Placental pericyte (primary cell): ENCODE results near the gene FLNA. TPM values are rescaled to one million over a fixed set of nuclear protein-coding genes. Genes with fewer than 3 reads are reported as not detected.

Experiments used
- small RNA-seq: library from RNA; depleted of rRNA; stranded (forward); fragments of <200 nt; gene quantifications from one replicate; pipeline ENCODE3, GENCODE V24; 2012; ENCODE audit warnings: low replicate concordance
- total RNA-seq: library from RNA; depleted of rRNA; stranded (reverse); fragments of >200 nt; gene quantifications from 2 replicates; pipeline ENCODE4 v1.2.3, GENCODE V29; 2012

Gene FLNA
- 2,184 and 2,759 TPM in 2 replicates for total RNA-seq

GRCh38 chrX:154374313-154375155, at the start of gene FLNA:
TSS of gene FLNA (minus strand) at chrX:154374634. CDS start at chrX:154371245, 3,389 bp downstream.

GRCh38 chrX:154409222-154409871, 34.9 kb upstream of the FLNA start, which contains the start of gene DNASE1L1:
TSS of gene DNASE1L1 (minus strand) at chrX:154409254. CDS start at chrX:154405568, 3,686 bp downstream.

GRCh38 chrX:154397888-154398667, 23.6 kb upstream of the FLNA start, which contains the start of gene RPL10:
TSS of gene RPL10 (plus strand) at chrX:154398377. CDS start at chrX:154398520, 143 bp downstream.

GRCh38 chrX:154378799-154379568, 4.5 kb upstream of the FLNA start, which contains the start of gene EMD:
TSS of gene EMD (plus strand) at chrX:154379295. CDS start at chrX:154379485, 190 bp downstream.

Small RNAs within 50 kb of the gene (small RNA-seq; reads per million reads assigned to genes)
- gene SNORA70: not detected

Other genes starting within 250 kb of the FLNA start
- not detected in 2 replicates for gene OPN1LW, start 230.4 kb downstream of the FLNA start, total RNA-seq
- not detected in 2 replicates for gene OPN1MW, start 192.0 kb downstream of the FLNA start, total RNA-seq
- gene OPN1MW2, start 154.9 kb downstream of the FLNA start, total RNA-seq: not detected in 2 replicates
- gene OPN1MW3, start 117.1 kb downstream of the FLNA start, total RNA-seq: not detected in 2 replicates
- not detected in 2 replicates for gene TEX28, start 79.5 kb downstream of the FLNA start, total RNA-seq
- gene TKTL1, start 78.8 kb downstream of the FLNA start, total RNA-seq: not detected in 2 replicates
- 37.9 and 39.5 TPM in 2 replicates for gene EMD, start 4.7 kb upstream of the FLNA start, total RNA-seq
- 1,465 and 3,108 TPM in 2 replicates for gene RPL10, start 23.7 kb upstream of the FLNA start, total RNA-seq
- 59.4 and 61.3 TPM in 2 replicates for gene DNASE1L1, start 34.6 kb upstream of the FLNA start, total RNA-seq
- 22.8 and 30.0 TPM in 2 replicates for gene TAFAZZIN, start 36.9 kb upstream of the FLNA start, total RNA-seq
- 55.3 and 151 TPM in 2 replicates for gene ATP6AP1, start 54.0 kb upstream of the FLNA start, total RNA-seq
- 167 and 170 TPM in 2 replicates for gene GDI1, start 62.5 kb upstream of the FLNA start, total RNA-seq
- gene FAM50A, start 69.5 kb upstream of the FLNA start, total RNA-seq: 40.2 and 106 TPM in 2 replicates
- gene PLXNA3, start 83.6 kb upstream of the FLNA start, total RNA-seq: 21.2 and 25.8 TPM in 2 replicates
- 15.7 and 20.4 TPM in 2 replicates for gene LAGE3, start 104.6 kb upstream of the FLNA start, total RNA-seq
- 33.0 and 51.5 TPM in 2 replicates for gene UBL4A, start 112.0 kb upstream of the FLNA start, total RNA-seq
- 38.1 and 45.2 TPM in 2 replicates for gene SLC10A3, start 116.0 kb upstream of the FLNA start, total RNA-seq
- 24.5 and 45.1 TPM in 2 replicates for gene FAM3A, start 141.6 kb upstream of the FLNA start, total RNA-seq
- 90.6 and 152 TPM in 2 replicates for gene G6PD, start 172.2 kb upstream of the FLNA start, total RNA-seq
- 20.1 and 24.8 TPM in 2 replicates for gene IKBKG, start 173.0 kb upstream of the FLNA start, total RNA-seq
- not detected in 2 replicates for gene CTAG1A, start 210.5 kb upstream of the FLNA start, total RNA-seq
- gene CTAG1B, start 244.6 kb upstream of the FLNA start, total RNA-seq: not detected in 2 replicates